Upper lobe of right lung (tissue), 1 donor: ENCODE data around the gene ZNF143. TPM values are rescaled to one million over a fixed set of nuclear protein-coding genes. Genes with fewer than 3 reads are reported as not detected.

ENCODE experiments used
- ATAC-seq: fragments of 200-7000 bp; cut with Tn5 transposase; one replicate; pipeline ENCODE4 v1.9.1; 2020; ENCODE audit warnings: mild to moderate bottlenecking, moderate library complexity
- DNase-seq: peaks from one replicate; pipeline ENCODE4 v3.0.0-alpha.2; 2020
- H3K27ac ChIP-seq: fragments of 200-600 bp; one replicate; pipeline ENCODE4 v1.8.0; 2022
- H3K27me3 ChIP-seq: fragments of 200-600 bp; one replicate; pipeline ENCODE4 v1.8.0; 2022; ENCODE audit warnings: mild to moderate bottlenecking
- H3K36me3 ChIP-seq: fragments of 200-600 bp; one replicate; pipeline ENCODE4 v1.8.0; 2022
- H3K4me1 ChIP-seq: fragments of 200-600 bp; one replicate; pipeline ENCODE4 v1.8.0; 2022
- H3K4me3 ChIP-seq: fragments of 200-600 bp; one replicate; pipeline ENCODE4 v1.8.0; 2022; ENCODE audit warnings: mild to moderate bottlenecking
- H3K9me3 ChIP-seq: fragments of 200-600 bp; one replicate; pipeline ENCODE4 v1.8.0; 2022
- CTCF ChIP-seq: fragments of 200-600 bp; IDR thresholded peaks from one replicate; pipeline ENCODE4 v1.8.0; 2022; ENCODE audit warnings: antibody characterized with exemption
- intact Hi-C: fragments of 100-400 bp; cut with DNase I; formaldehyde crosslinking; loops from one replicate; pipeline ENCODE4 v1.11.0; 2022
- total RNA-seq: library from RNA; stranded (reverse); fragmentation: NEBNext Ultra II Directional; extraction: Animal tissue kit (Norgen Biotek cat#: 25700); gene quantifications from one replicate; pipeline ENCODE4 v1.2.1, GENCODE V29; 2021
- donor health status: DM: no; HTN: yes; CAD: no; lungs with severe emphysema.

The ZNF143 gene
- total RNA-seq, 1 donor from 2014 or later, result 29.6 TPM

GRCh38 chr11:9568161-9568853 lies 107.5 kb downstream of the ZNF143 start:
- Histone ChIP-seq H3K4me1 (peaks cover 22% of the 10 kb centered on the region), H3K27ac (peak overlapping the region; percentile 92)
- no peak for ATAC-seq

DNA sequence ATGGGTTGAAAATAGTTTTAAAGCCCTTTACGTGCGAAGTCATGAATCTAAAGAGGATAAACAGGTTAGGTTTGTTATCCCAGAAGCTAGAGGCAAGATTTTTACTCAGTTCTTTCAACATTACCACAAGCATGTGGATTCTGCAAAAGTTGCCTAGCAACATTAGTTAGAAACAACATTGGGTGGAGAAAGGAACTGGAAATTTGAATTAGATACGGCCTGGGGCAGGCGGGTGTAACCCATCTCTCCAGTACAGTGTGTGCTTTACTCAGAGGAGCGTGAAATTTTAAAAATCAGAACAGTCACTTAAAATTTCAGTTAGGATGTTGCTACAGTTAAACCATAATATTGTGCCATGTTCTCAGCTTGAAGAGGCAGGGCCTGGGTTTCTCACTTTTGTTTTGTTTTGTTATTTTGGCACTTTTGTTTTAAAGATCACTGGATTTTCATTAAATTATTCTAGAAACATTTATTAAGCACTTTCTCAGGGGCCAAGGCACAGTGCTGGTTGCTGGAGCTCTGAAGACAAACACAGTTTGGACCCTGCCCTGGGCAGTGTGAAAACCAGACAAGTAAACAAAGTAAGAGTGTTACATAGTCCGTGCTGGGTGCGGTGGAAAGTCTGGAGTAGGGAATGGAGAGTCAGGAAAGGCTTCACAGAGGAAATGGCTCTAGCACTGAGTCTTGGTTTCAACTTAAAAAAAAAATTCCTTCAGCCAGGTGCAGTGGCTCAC lies 108.2 kb downstream of the ZNF143 start:
- no peak for DNase-seq
- no peak for TF ChIP-seq CTCF
- Histone ChIP-seq H3K9me3 (no peaks in the 10 kb centered on the region), H3K36me3 (no peaks in the 10 kb centered on the region), H3K4me1 (peaks cover 22% of the 10 kb centered on the region), H3K27me3 (no peaks in the 10 kb centered on the region), H3K4me3 (no peak overlapping the region), H3K27ac (peak overlapping the region; percentile 92)
- ATAC-seq, result peak; percentile 50
- intact Hi-C loops, result no loop called here

More at GRCh38 chr11:9568161-9568853, 107.5 kb downstream of the ZNF143 start:
- H3K27me3 ChIP-seq, result no peaks in the 10 kb centered on the region
- intact Hi-C loops, result no loop called here
- H3K9me3 ChIP-seq, result no peaks in the 10 kb centered on the region
- no peak overlapping the region for H3K4me3 ChIP-seq
- no peaks in the 10 kb centered on the region for H3K36me3 ChIP-seq
- no peak for DNase-seq
- no peak for TF ChIP-seq CTCF

GRCh38 chr11:9569588-9570164 lies 108.9 kb downstream of the ZNF143 start:
- peak overlapping the region; percentile 92 for H3K27ac ChIP-seq
- intact Hi-C loops, result no loop called here
- no peaks in the 10 kb centered on the region for H3K27me3 ChIP-seq
- DNase-seq (no peak), ATAC-seq (no peak)
- H3K4me3 ChIP-seq, result no peak overlapping the region
- TF ChIP-seq CTCF, result no peak
- H3K9me3 ChIP-seq, result no peaks in the 10 kb centered on the region
- H3K36me3 ChIP-seq, result no peaks in the 10 kb centered on the region
- peaks cover 22% of the 10 kb centered on the region for H3K4me1 ChIP-seq

- H3K27ac ChIP-seq, result peak overlapping the region; percentile 92
- peaks cover 21% of the 10 kb centered on the region for H3K4me1 ChIP-seq
- H3K27me3 ChIP-seq, result no peaks in the 10 kb centered on the region
- DNase-seq (no peak), ATAC-seq (no peak)
- intact Hi-C loops, result no loop called here
- H3K4me3 ChIP-seq, result no peak overlapping the region
- H3K36me3 ChIP-seq, result no peaks in the 10 kb centered on the region
- TF ChIP-seq CTCF, result no peak
- no peaks in the 10 kb centered on the region for H3K9me3 ChIP-seq
These were observed 109.7 kb downstream of the ZNF143 start for GRCh38 chr11:9570313-9571025.

GRCh38 chr11:9571071-9571762 lies 110.4 kb downstream of the ZNF143 start:
- DNase-seq (no peak), ATAC-seq (no peak)
- Histone ChIP-seq H3K27ac (peak overlapping the region; percentile 13), H3K27me3 (no peaks in the 10 kb centered on the region), H3K4me3 (no peak overlapping the region), H3K4me1 (peaks cover 16% of the 10 kb centered on the region), H3K9me3 (no peaks in the 10 kb centered on the region), H3K36me3 (no peaks in the 10 kb centered on the region)
- intact Hi-C loops, result no loop called here
- no peak for TF ChIP-seq CTCF
